NCI-H2107 treated with DMSO at 0.1 percent for 48 hours (cell line): Measurements from ENCODE around the gene KIAA0513.
"Not testable (repeated sequence)": the region's sequence is repeated elsewhere in the genome, so short reads cannot be mapped to it uniquely, and the experiment has no call there.

Experiments used
- DNase-seq: peaks from one replicate; lab custom pipeline; 2025; ENCODE audit not compliant: unreplicated experiment; lab: John Stamatoyannopoulos, UW

KIAA0513 gene

GRCh38 chr16:85047867-85048455 is 20.4 kb downstream of the KIAA0513 start:
- DNase-seq, result no peak

GRCh38 chr16:85048921-85049562 is 21.4 kb downstream of the KIAA0513 start:
- no peak for DNase-seq

GRCh38 chr16:85049706-85050305 is 22.2 kb downstream of the KIAA0513 start:
- DNase-seq, result no peak

- no peak for DNase-seq
Observed at GRCh38 chr16:85051067-85051581, 23.5 kb downstream of the KIAA0513 start.

- no peak for DNase-seq
Observed at GRCh38 chr16:85051683-85052082, 24.1 kb downstream of the KIAA0513 start.

- no peak for DNase-seq
Observed at GRCh38 chr16:85052536-85052935, 24.9 kb downstream of the KIAA0513 start.

- DNase-seq, result not testable (repeated sequence)
Observed at GRCh38 chr16:85054321-85054720, 26.7 kb downstream of the KIAA0513 start.

GRCh38 chr16:85054948-85055492 is 27.4 kb downstream of the KIAA0513 start:
- no peak for DNase-seq

- DNase-seq, result no peak
Observed at GRCh38 chr16:85055493-85056210, 28.1 kb downstream of the KIAA0513 start.

- DNase-seq, result no peak
Observed at GRCh38 chr16:85056211-85056748, 28.7 kb downstream of the KIAA0513 start.

GRCh38 chr16:85057212-85057889 is 29.8 kb downstream of the KIAA0513 start:
- DNase-seq, result no peak

- DNase-seq, result peak; percentile 85
Observed at GRCh38 chr16:85057948-85058347, 30.4 kb downstream of the KIAA0513 start.

GRCh38 chr16:85058909-85059308 is 31.3 kb downstream of the KIAA0513 start:
- DNase-seq, result no peak

- DNase-seq, result no peak
Observed at GRCh38 chr16:85061566-85061965, 34.0 kb downstream of the KIAA0513 start.

GRCh38 chr16:85062323-85062722 is 34.7 kb downstream of the KIAA0513 start:
- DNase-seq, result no peak

- DNase-seq, result no peak
Observed at GRCh38 chr16:85062845-85063244, 35.2 kb downstream of the KIAA0513 start.

GRCh38 chr16:85064186-85064585 is 36.6 kb downstream of the KIAA0513 start:
- DNase-seq, result no peak

- DNase-seq, result no peak
Observed at GRCh38 chr16:85065099-85065498, 37.5 kb downstream of the KIAA0513 start.

GRCh38 chr16:85066346-85066885 is 38.8 kb downstream of the KIAA0513 start:
- DNase-seq, result no peak

- DNase-seq, result no peak
Observed at GRCh38 chr16:85067024-85067423, 39.4 kb downstream of the KIAA0513 start.
